ENCODE data around the gene LRRC31.

- TF ChIP-seq EZH2 (IDR thresholded peaks at IDR 0.05; ENCODE audit: borderline replicate concordance, low read depth, low read length, poor library complexity, severe bottlenecking): no peak
- TF ChIP-seq CTCF (conservative IDR thresholded peaks at IDR 0.05; ENCODE audit: low read depth, low read length): no peak
These were observed 54.1 kb downstream of the LRRC31 start for GRCh38 chr3:169815590-169816150.

Data from A673 (cell line).